GM12891 (cell line): Measurements from ENCODE around the gene MYL5.

ENCODE experiments used
- DNase-seq: peaks from one replicate; pipeline ENCODE4 v3.0.0; 2011; ENCODE audit warnings: low spot score; ENCODE audit not compliant: insufficient read length
- FAIRE-seq: peaks from 2 replicates; lab custom pipeline; 2011; peaks lifted over from hg19 to GRCh38; lab: Jason Lieb, UNC
- PAX5 ChIP-seq: IDR thresholded peaks from 2 replicates; pipeline ENCODE4 v1.6.1; 2011; ENCODE audit warnings: low read length, moderate library complexity, mild to moderate bottlenecking; ENCODE audit not compliant: insufficient read depth, severe bottlenecking
- POLR2A ChIP-seq: IDR thresholded peaks from 2 replicates; pipeline ENCODE4 v1.6.1; 2011; ENCODE audit warnings: low read depth, low read length, control low read depth
- POLR2AphosphoS5 ChIP-seq: IDR thresholded peaks from 2 replicates; pipeline ENCODE4 v1.6.1; 2011; ENCODE audit warnings: low read depth, low read length, control low read depth
- POU2F2 ChIP-seq: IDR thresholded peaks from 2 replicates; pipeline ENCODE4 v1.6.1; 2011; ENCODE audit warnings: low read depth, mild to moderate bottlenecking, control low read depth, low read length, moderate library complexity
- SPI1 ChIP-seq: IDR thresholded peaks from 2 replicates; pipeline ENCODE4 v1.6.1; 2011; ENCODE audit warnings: low read depth, low read length, control low read depth
- TAF1 ChIP-seq: IDR thresholded peaks from 2 replicates; pipeline ENCODE4 v1.6.1; 2011; ENCODE audit warnings: low read depth, low read length, control low read depth

The MYL5 gene

DNA sequence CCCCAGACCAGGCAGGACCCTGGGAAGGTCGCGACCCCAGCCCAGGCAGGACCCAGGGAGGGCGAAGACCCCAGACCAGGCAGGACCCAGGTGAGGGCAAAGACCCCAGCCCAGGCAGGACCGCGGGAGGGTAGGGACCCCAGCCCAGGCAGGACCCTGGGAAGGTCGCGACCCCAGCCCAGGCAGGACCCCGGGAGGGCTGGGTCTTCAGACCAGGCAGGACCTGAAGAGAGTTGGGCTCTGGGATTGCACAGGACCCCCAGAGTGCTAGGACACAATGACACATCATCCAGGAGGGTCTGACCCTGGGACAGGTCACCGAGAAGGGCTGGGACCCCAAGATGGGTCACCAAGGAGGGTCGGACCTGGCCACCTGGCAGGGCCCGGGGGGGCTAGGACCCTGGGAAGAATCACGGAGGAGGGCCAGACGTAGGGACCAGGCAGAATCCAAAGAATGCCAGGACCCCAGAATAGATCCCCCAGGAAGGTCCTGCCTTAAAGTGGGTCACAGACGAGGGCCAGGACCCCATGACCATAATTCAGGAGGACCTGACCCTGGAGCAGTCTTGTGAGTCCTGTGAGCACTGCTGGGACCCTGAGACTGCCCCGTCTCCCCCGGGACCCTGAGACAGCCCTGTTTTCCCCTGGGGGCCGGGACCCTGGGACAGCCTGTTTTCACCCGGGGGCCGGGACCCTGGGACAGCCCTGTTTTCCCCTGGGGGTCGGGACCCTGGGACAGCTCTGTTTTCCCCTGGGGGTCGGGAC, 32.7 kb downstream of the MYL5 start:
- DNase-seq = no peak
- no peak for FAIRE-seq
- TF ChIP-seq POLR2AphosphoS5 = no peak
- no peak for TF ChIP-seq SPI1
- TF ChIP-seq POLR2A = no peak
- no peak for TF ChIP-seq PAX5
- no peak for TF ChIP-seq TAF1
- no peak for TF ChIP-seq POU2F2

DNA sequence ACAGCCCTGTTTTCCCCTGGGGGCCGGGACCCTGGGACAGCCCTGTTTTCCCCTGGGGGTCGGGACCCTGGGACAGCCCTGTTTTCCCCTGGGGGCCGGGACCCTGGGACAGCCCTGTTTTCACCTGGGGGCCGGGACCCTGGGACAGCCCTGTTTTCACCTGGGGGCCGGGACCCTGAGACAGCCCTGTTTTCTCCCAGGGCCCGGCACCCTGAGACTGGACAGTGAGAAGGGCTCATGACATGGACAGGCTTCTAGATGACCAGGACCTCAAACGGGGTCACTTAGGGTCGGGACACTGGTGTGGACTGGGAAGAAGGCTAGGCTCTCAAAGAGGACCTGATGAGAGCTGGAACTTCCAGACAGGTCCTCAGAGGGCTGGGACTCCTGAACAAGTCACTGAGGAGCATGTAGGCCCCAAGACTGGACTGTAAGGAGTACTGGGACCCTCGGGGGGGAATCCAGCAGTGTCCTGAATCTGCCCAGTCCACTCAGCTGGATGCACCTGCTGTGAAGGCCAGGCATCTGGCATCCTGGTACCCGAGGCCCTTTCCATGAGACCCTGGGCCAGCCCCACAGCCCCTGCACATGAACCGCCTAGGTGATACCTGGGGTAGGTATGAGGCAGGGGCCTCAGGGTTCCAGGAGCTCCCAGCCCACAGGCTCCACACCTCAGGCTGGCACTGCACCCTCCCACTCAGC, 33.7 kb downstream of the MYL5 start:
- FAIRE-seq = no peak

DNA sequence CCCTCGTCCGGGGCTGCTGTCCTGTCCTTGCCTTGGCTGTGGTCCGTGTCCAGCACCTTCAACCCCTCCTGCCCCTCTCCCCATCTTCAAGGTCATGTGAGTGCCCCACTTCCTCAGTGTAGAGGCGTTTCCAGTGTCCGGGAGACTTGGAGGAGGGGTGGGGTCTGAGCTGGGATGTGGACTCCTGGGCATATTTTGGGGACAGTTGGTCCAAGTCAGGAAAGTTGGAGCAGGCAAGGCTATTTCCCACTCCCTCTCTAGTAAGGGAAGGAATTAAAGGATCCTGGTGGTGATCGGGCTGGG, 34.2 kb downstream of the MYL5 start:
- TF ChIP-seq POU2F2 (no peak), POLR2A (no peak), POLR2AphosphoS5 (no peak), TAF1 (no peak), PAX5 (no peak), SPI1 (no peak)

More for the DNA sequence above, 33.7 kb downstream of the MYL5 start:
- no peak for DNase-seq
- TF ChIP-seq SPI1 = no peak
- no peak for TF ChIP-seq POLR2AphosphoS5
- no peak for TF ChIP-seq POU2F2
- TF ChIP-seq TAF1 = no peak
- TF ChIP-seq PAX5 = no peak
- TF ChIP-seq POLR2A = no peak

DNA sequence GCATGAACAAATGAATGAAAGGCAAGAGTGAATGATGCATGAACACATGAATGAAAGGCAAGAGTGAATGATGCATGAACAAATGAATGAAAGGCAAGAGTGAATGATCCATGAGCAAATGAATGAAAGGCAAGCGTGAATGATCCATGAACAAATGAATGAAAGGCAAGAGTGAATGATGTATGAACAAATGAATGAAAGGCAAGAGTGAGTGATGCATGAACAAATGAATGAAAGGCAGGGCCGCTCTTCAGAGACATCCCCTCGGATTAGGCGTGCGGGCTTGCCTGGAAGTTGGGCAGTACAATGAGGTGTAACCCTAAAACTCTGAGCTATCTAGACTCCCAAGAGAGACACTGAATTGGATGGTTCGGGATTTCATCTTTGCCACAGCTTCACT, 35.0 kb downstream of the MYL5 start:
- no peak for FAIRE-seq
- DNase-seq = no peak
- no peak for TF ChIP-seq POLR2A
- TF ChIP-seq POLR2AphosphoS5 = no peak
- no peak for TF ChIP-seq PAX5

More for the DNA sequence above, 34.2 kb downstream of the MYL5 start:
- DNase-seq = no peak
- no peak for FAIRE-seq

DNA sequence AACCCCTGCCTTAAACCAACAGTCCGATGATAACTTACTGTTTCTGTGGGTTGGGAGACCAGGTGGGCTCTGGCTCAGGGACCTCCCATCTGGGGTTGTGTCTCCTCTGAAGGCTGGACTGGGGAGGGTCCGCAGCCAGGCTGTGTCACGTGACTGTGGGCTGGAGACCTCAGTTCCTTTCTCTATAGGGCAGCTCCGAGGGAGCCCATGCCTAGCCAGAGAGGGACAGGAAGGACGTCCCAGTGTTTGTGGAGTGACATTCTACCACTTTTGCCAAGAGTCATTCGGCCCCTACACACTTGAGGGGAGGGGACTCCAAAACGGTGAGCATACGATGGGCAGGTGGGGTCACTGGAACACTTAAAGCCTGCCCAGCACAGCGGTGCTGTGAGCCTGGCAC, 35.8 kb downstream of the MYL5 start:
- TF ChIP-seq POLR2AphosphoS5 (no peak), TAF1 (no peak), SPI1 (no peak), PAX5 (no peak), POLR2A (no peak), POU2F2 (no peak)
- FAIRE-seq = no peak
- DNase-seq = no peak

DNA sequence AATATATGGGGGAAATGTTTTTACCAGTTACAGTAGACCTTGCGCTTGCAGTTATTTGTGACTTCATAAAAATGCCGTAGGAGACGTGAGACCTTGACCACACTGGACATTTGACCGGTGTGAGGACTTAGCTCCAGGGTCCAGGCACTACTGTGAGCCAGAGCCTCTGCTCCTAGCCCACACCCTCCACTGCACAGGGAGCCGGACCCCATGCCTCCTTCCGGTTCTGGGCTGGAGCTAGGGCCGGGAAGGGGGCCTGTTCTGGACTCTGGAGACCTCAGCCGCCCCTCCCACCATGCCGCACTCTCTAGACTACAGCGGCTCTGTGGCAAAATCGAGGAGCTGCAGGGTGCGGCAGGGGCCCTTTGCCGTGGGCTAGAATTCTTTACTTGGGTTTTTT, 36.6 kb downstream of the MYL5 start:
- no peak for DNase-seq
- FAIRE-seq = no peak

DNA sequence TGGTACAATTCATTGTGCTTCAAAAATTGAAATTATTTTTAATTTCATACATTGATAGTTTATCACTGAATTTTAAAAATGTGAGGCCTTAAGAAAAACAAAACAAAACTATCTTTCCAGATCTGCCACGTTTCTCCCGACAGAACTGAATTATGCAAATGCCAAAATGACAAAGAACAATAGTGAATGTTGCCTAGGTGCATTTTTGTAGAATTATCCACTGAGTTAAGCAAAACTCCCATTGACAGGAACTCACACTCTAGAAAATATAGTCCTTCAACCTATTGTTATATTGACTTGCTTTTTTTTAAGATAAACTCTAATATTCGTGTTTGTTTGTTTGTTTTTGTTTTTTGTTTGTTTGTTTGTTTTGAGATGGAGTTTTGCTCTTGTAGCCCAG, 37.8 kb downstream of the MYL5 start:
- FAIRE-seq (no peak), DNase-seq (no peak)
- no peak for TF ChIP-seq POU2F2
- no peak for TF ChIP-seq SPI1
- no peak for TF ChIP-seq TAF1
- TF ChIP-seq POLR2AphosphoS5 = no peak
- no peak for TF ChIP-seq PAX5
- TF ChIP-seq POLR2A = no peak

More for the DNA sequence above, 36.6 kb downstream of the MYL5 start:
- TF ChIP-seq POU2F2 (no peak), TAF1 (no peak), SPI1 (no peak), POLR2AphosphoS5 (no peak), POLR2A (no peak), PAX5 (no peak)

DNA sequence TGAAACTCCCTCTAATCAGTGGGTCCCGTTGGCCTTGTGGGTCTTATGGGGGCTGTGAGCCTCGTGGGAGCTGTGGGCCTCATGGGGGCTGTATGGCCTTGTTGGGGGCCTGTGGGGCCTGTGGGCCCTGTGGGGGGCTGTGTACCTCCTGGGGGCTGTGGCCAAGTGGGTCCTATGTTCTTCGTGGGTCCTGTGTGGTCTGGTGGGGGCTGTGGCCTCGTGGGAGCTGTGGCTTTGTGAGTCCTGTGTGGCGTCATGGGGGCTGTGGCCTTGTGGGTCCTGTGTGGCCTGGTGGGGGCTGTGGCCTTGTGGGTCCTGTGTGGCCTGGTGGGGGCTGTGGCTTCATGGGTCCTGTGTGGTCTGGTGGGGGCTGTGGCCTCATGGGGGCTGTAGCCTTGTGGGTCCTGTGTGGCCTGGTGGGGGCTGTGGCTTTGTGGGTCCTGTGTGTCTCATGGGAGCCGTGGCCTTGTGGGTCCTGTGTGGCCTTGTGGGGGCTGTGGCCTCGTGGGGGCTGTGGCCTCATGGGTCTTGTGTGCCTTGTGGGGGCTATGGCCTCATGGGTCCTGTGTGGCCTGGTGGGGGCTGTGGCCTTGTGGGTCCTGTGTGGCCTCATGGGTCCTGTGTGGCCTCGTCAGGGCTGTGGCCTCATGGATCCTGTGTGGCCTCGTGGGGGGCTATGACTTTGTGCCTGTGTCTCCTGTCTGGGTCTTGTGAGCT, 38.7 kb downstream of the MYL5 start:
- no peak for TF ChIP-seq POLR2AphosphoS5
- no peak for TF ChIP-seq PAX5
- TF ChIP-seq POU2F2 = no peak
- no peak for TF ChIP-seq SPI1
- no peak for TF ChIP-seq POLR2A
- TF ChIP-seq TAF1 = no peak
- no peak for DNase-seq
- FAIRE-seq = no peak

DNA sequence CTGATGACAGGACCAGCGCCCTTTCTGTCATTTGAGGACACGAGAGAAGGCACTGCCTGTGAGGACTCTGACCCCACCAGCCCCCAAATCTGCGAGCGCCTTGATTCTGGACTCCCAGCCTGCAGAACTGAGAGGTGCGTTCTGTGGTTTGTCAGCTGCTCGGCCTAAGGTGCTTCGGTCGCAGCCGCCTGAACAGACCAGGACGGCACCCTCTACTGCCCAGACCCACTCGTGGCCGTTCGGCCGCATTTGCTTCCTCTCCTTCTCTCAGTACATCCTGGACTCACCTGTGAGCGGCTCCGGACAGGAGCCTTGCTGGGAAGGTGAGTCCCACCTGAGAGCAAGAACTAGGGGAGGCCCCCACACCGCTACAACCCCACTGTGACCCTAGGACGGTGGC, 39.7 kb downstream of the MYL5 start:
- DNase-seq (no peak), FAIRE-seq (no peak)
- TF ChIP-seq SPI1 (no peak), POLR2AphosphoS5 (no peak), POU2F2 (no peak), PAX5 (no peak), POLR2A (no peak), TAF1 (no peak)
